Stimulated activated CD4-positive, alpha-beta T cell treated with anti-CD3 and anti-CD28 coated beads, Interleukin-1b, Interleukin-23, amount 100 ng/mL, for 1 hour (primary cell): ENCODE data around the gene GNB1.

Source experiments
- DNase-seq, 2 donors: peaks; one replicate each; pipeline ENCODE4 v3.0.0-alpha.2; 2020; ENCODE audit warnings: low read depth in 2 of 2

GNB1 gene

GRCh38 chr1:1910651-1911331, 19.9 kb upstream of the GNB1 start:
- DNase-seq = no peak

DNA sequence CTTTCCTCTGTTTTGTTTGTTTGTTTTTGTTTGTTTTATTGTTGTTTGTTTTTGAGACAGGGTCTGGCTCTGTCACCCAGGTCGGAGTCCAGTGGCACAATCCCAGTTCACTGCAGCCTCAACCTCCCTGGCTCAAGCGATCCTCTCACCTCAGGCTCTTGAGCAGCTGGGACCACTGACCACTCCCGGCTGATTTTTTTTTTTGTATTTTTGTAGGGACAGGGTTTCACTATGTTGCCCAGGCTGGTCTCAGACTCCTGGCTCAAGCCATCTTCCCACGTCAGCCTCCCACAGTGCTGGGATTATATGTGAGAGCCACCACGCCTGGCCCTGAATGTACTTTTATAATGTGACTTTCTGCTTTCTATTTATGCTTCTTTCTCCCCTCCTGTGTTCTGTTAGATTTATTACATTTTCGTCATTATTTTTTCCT, 19.2 kb upstream of the GNB1 start:
- no peak for DNase-seq

GRCh38 chr1:1908506-1908791, 17.6 kb upstream of the GNB1 start:
- no peak for DNase-seq

GRCh38 chr1:1907098-1907736, 16.3 kb upstream of the GNB1 start:
- DNase-seq = no peak

DNA sequence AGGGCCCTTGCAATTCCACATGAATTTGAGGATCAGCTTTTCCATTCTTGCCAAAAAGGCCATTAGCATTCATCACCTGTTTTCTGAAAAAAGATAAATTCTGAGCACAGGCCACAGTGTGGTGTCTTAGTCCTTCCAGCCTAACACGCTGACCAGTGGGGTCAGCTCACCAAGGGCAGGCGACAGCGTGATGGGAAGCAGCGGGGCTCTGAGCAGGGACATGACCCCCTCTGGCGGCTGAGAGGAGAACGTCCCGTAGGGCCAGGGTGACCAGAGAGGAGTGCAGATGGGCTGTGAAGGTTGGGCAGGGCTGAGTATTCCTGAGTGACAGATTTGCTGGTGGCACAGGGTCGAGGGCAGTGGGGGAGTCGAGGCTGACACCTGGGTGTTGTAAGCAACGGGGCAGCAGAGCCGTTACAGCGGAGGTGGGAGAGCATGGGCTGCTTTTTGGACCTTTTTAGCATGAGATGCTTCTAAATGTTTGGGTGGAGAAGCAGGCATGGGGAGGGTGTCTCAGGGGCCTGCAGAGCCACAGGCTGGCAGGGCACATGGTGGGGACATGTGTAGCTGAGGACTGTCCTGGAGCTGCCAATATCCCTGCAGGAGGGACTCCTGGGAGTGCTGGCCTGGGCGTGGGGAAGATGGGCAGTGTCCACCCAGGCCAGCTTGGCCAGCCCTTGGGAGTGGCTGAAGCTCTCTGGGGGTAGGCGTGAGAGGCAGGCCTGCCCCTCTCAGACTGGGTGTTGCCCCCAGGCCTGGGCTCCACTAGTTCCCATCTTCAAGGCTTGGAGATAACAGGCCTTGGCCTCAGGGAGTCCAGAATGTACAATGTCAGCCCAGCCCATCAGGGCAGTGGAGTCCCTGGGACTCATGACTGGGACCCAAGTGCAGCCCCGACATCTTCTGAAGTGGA, 15.6 kb upstream of the GNB1 start:
- DNase-seq = peak; percentile 24 to 39

DNA sequence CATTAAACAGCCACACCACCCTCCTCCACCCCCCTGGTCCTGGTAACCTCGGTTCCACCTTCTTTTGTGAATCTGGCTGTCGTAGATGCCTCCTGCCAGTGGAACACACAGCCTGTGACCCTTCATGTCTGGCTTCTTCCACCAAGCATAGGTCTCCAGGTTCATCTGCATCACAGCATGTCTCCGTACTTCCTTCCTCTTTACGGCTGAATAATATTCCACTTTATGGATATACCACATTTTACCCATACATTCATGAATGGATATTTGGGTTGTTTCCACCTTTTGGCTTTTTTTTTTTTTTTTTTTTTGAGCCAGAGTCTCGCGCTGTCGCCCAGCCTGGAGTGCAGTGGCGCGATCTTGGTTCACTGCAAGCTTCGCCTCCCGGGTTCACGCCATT, 12.3 kb upstream of the GNB1 start:
- no peak for DNase-seq

DNA sequence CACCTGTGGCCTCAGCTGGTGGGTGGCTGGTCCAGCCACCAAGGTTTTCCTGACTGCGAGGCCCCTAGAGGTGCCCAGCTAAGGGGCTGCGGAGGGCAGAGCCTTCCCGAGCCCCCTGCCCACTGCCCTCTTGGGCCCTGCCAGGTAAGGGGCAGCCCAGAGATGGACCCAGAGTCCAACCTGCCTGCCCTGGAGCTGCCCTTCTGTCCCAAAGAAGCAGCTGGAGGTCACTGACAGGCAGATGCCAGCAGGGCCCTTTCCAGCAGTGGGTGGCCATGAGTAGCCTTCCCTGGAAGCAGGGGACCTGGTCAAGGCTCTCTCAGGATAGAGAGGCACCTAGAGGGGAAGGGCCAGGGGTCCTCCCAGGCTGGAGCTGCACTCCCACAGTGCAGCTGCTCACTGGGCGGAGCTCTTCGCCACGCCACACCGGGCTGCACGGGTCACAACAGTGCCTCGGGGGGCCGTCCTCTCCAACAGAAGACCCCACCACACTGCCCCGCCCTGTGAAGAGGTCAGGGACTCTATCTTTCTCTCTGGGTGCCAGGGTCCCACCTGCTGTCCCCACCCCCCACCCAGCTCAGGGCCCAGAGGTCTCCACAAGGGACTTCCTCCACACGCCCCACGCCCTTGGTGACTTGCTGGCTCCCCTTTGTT, 10.9 kb upstream of the GNB1 start:
- no peak for DNase-seq

GRCh38 chr1:1900883-1901640, 10.2 kb upstream of the GNB1 start:
- DNase-seq = no peak

DNA sequence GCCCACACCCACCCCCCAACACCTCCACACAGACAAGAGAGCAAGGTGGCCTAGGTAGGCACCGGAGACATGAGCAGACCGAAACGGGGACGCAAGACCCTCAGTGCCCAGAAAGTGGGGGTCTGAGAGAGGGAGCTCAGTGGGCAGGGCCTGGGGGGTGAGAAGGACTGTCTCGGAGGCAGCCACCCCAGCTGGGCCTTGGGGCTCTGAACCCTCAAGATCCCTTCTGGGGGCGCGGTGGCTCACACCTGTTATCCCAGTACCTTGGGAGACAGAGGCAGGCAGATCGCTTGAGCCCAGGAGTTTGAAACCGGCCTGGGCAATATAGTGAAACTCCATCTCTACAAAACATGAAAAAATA, 9.1 kb upstream of the GNB1 start:
- DNase-seq = no peak

DNA sequence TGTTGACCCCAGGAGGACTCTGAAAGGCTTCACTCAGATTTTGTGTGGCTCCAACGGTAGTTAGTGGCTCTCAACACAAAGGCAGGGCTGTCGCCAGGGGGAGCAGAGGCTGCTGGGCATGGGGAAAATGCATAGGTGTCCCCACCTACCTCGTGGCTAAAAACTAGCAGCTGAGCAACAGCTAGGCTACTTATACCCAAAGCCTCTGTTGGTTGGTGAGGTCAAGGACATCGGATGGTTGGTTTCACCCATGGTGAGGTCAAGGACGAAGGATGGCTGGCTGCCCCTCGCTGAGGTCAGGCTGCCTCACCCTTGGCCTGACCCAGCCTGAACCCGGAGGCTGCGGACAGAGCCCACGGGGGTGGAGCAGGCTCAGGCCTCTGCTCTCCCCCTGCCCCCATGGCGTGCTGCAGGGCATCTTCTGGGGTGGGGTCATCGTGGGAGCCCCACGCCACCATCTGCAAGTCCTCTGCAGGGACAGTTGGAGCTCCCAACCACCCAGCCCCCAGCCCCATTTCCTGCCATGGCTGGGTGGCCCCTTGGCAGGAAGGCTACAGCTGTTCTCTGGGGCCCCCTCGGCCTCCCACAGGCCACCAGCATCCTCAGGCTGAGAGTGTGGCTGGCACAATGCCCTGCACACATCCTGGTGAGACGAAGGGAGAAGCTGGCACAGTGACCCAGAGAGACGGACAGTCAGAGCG, 8.5 kb upstream of the GNB1 start:
- DNase-seq = no peak

GRCh38 chr1:1898246-1898933, 7.5 kb upstream of the GNB1 start:
- DNase-seq = no peak

GRCh38 chr1:1895456-1896336, 4.8 kb upstream of the GNB1 start:
- no peak for DNase-seq

- no peak for DNase-seq
Observed at GRCh38 chr1:1895060-1895418, 4.2 kb upstream of the GNB1 start.

- no peak for DNase-seq
Observed at GRCh38 chr1:1894354-1895059, 3.6 kb upstream of the GNB1 start.

GRCh38 chr1:1893997-1894353, 3.1 kb upstream of the GNB1 start:
- DNase-seq = no peak

GRCh38 chr1:1893291-1893985, 2.6 kb upstream of the GNB1 start:
- no peak for DNase-seq

DNA sequence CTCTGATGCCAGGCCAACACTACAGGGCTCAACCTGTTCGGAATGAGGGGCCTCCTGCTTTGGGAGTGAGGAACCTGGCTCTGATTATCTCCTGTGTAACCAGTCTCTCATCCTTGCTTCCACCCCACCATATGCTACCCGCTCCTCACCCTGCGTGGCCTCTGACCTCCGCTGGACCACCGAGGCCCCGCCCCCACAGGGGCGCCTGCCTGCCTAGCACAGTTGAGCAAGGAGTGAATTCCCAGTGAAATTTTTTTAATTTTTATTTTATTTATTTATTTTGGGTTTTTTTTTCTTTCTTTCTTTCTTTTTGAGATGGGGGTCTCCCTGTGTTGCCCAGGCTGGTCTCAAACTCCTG, 1.9 kb upstream of the GNB1 start:
- DNase-seq = no peak

GRCh38 chr1:1892079-1892762, 1.3 kb upstream of the GNB1 start:
- no peak for DNase-seq
